ENCODE measurements around the gene TEX26.

DNA sequence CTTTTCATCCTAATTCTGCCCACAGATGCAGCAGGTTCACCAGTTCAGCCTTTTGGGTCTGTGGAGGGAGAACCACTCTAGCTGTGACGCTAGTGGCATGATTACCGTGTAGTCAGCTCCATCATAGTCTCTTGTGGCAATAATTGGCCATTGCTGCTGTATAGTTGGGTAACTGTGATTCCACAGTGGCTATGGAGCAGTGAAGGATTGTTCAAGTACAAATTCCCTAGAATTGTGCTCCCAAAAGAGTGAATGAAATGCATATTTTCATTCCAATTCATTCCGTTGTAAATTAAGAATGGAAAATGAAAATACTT lies 856 bp downstream of the TEX26 start:
- TF ChIP-seq, protein P1, sequence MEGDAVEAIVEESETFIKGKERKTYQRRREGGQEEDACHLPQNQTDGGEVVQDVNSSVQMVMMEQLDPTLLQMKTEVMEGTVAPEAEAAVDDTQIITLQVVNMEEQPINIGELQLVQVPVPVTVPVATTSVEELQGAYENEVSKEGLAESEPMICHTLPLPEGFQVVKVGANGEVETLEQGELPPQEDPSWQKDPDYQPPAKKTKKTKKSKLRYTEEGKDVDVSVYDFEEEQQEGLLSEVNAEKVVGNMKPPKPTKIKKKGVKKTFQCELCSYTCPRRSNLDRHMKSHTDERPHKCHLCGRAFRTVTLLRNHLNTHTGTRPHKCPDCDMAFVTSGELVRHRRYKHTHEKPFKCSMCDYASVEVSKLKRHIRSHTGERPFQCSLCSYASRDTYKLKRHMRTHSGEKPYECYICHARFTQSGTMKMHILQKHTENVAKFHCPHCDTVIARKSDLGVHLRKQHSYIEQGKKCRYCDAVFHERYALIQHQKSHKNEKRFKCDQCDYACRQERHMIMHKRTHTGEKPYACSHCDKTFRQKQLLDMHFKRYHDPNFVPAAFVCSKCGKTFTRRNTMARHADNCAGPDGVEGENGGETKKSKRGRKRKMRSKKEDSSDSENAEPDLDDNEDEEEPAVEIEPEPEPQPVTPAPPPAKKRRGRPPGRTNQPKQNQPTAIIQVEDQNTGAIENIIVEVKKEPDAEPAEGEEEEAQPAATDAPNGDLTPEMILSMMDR (IDR thresholded peaks at IDR 0.05) = no peak
- no peak for TF ChIP-seq POLR2AphosphoS5 (IDR thresholded peaks at IDR 0.05)
- no peak for TF ChIP-seq EP300 (IDR thresholded peaks at IDR 0.05)

Measured in esophagus muscularis mucosa (tissue), 4 donors.